Measurements from ENCODE around the gene DALRD3. TPM values are rescaled to one million over a fixed set of nuclear protein-coding genes. Genes with fewer than 3 reads are reported as not detected.
A peak's percentile ranks its signal among the peaks of the same experiment; 100 is the strongest.

DALRD3 gene
- total and polyA plus RNA-seq, 8 donors = 19.5 to 57.2 (median 26.2) TPM

GRCh38 chr3:49006408-49007067, 11.8 kb downstream of the DALRD3 start:
- H3K4me1 ChIP-seq = peaks cover 0 to 12% (median under 1%) of the 10 kb centered on the region in 3 donors

GRCh38 chr3:49005998-49006397, 12.4 kb downstream of the DALRD3 start:
- H3K9me3 ChIP-seq = no peaks in the 10 kb centered on the region
- no peak for TF ChIP-seq CTCF (IDR thresholded peaks at IDR 0.05)
- H3K36me3 ChIP-seq = no peaks in the 10 kb centered on the region
- DNase-seq (peak in 1 of 6 donors; percentile 56), ATAC-seq (no peak), FAIRE-seq (no peak)
- peak overlapping the region; percentile 82 to 96 (median 88) for H3K27ac ChIP-seq
- peak overlapping the region in 1 of 4 donors; percentile 57 for H3K4me3 ChIP-seq
- no peaks in the 10 kb centered on the region for H3K27me3 ChIP-seq
- WGBS, 2 donors = 94 to 95% methylated on average over 5 of the region's 5 CpGs
- peaks cover 0 to 12% (median 0%) of the 10 kb centered on the region in 3 donors for H3K4me1 ChIP-seq
- intact Hi-C loops (cut with DNase I) = no loop called here

More at GRCh38 chr3:49006408-49007067, 11.8 kb downstream of the DALRD3 start:
- ATAC-seq (peak; percentile 8 to 24 (median 12)), FAIRE-seq (no peak), DNase-seq (peak in 4 of 6 donors; percentile 53 to 72 (median 62))
- intact Hi-C loops (cut with DNase I) = no loop called here
- Histone ChIP-seq H3K36me3 (no peaks in the 10 kb centered on the region), H3K27me3 (no peaks in the 10 kb centered on the region), H3K4me3 (peak overlapping the region; percentile 57 to 75 (median 60)), H3K9me3 (no peaks in the 10 kb centered on the region), H3K27ac (peak overlapping the region; percentile 82 to 96 (median 88))
- no peak for TF ChIP-seq CTCF (IDR thresholded peaks at IDR 0.05)
- 1 to 2% methylated on average over 27 to 32 of the region's 32 CpGs for WGBS, 2 donors

GRCh38 chr3:49005303-49005680, 13.1 kb downstream of the DALRD3 start:
- no peak for FAIRE-seq
- Histone ChIP-seq H3K9me3 (no peaks in the 10 kb centered on the region), H3K4me1 (peaks cover 0 to 12% (median 0%) of the 10 kb centered on the region in 3 donors), H3K27me3 (no peaks in the 10 kb centered on the region), H3K4me3 (no peak overlapping the region), H3K36me3 (no peaks in the 10 kb centered on the region), H3K27ac (no peak overlapping the region)
- TF ChIP-seq CTCF (IDR thresholded peaks at IDR 0.05) = no peak
- no peak for ATAC-seq
- DNase-seq = no peak
- 95 to 99% methylated on average over 3 of the region's 3 CpGs for whole genome bisulfite sequencing, 2 donors
- intact Hi-C loops (cut with DNase I) = no loop called here

GRCh38 chr3:49004352-49005302, 13.8 kb downstream of the DALRD3 start:
- no peaks in the 10 kb centered on the region for H3K9me3 ChIP-seq
- peaks cover 0 to 12% (median 0%) of the 10 kb centered on the region in 3 donors for H3K4me1 ChIP-seq
- intact Hi-C loops (cut with DNase I) = no loop called here
- 86% methylated on average over 16 of the region's 16 CpGs for whole genome bisulfite sequencing, 2 donors
- no peaks in the 10 kb centered on the region for H3K27me3 ChIP-seq
- H3K27ac ChIP-seq = no peak overlapping the region
- DNase-seq (peak in 2 of 6 donors; percentile 68 to 72), ATAC-seq (no peak), FAIRE-seq (no peak)
- TF ChIP-seq CTCF (IDR thresholded peaks at IDR 0.05) = no peak
- H3K36me3 ChIP-seq = no peaks in the 10 kb centered on the region
- no peak overlapping the region for H3K4me3 ChIP-seq
